ENCODE measurements around the gene PUM1. TPM values are rescaled to one million over a fixed set of nuclear protein-coding genes. Genes with fewer than 3 reads are reported as not detected.

Gene PUM1
- total and polyA plus RNA-seq, 4 donors = 24.7 to 125 (median 66.9) TPM

- Histone ChIP-seq H3K36me3 (ENCODE audit: control insufficient read depth in 4 of 4, insufficient read depth in 4 of 4, low read length in 4 of 4) (no peaks in the 10 kb centered on the region), H3K4me3 (no peak overlapping the region), H3K9me3 (ENCODE audit: control insufficient read depth in 4 of 4, insufficient read depth in 3 of 4, low read length in 3 of 4) (no peaks in the 10 kb centered on the region), H3K27me3 (ENCODE audit: control insufficient read depth in 3 of 3, insufficient read depth in 3 of 3, low read length in 2 of 3) (no peaks in the 10 kb centered on the region), H3K4me1 (ENCODE audit: control insufficient read depth in 5 of 5, insufficient read depth in 5 of 5, low read length in 5 of 5) (peaks cover 0 to 11% (median 7%) of the 10 kb centered on the region in 5 donors), H3K9ac (ENCODE audit: insufficient read depth in 1 of 2, low read length in 2 of 2) (no peak overlapping the region), H3K27ac (ENCODE audit: low read depth in 1 of 2, low read length in 1 of 2) (no peak overlapping the region)
- TF ChIP-seq CTCF (IDR thresholded peaks at IDR 0.05; ENCODE audit: control extremely low read depth, extremely low read depth) = no peak
- DNase-seq = no peak
- 84 to 94% methylated on average over 6 of the region's 6 CpGs for WGBS, 2 donors
- no peak for ATAC-seq (ENCODE audit: insufficient read depth, low FRiP score)
These were observed 153.3 kb downstream of the PUM1 start for GRCh38 chr1:30912224-30912623.

DNA sequence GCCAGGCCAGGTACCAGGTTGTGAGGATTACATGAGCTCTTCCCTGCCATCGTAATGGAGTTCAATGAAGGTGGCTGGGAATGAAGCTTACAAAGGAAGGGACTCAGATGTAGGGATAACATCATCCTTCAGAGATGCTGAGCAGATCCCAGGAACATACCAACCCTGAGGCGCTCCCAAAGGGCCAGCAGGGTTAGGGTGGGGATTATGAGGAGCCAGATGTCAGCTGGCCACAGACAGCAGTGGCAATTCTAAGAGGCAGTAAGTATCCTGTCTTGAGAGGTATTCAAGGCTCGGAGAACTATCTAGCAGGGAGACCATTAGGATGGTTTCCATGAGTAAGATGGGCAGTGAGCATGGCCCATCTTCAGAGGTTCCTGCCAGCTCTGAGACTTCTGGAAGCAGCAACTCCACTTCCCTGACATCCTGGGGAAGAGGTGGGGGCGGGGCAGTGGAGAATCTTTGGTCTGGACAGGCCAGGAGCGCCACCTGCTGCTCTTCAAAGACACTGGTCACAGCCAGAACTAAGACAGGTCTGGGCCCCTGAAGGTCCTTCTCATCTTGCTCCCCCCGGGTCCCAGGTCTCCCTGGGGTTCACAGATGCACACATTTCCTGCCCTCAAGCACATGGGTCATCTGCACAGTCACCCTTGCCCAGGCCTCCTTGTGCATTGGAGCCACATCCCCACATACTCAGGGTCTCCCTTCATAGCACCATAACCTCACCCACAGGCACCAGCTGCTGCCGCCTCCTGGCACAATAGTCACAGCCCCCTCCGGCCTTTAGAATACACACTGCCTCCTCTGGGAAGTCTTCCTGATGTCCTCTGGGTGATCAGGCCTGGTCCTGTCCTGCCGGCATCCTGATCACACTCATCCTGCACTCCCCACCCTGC lies 154.2 kb downstream of the PUM1 start:
- H3K36me3 ChIP-seq (ENCODE audit: control insufficient read depth in 4 of 4, insufficient read depth in 4 of 4, low read length in 4 of 4) = no peaks in the 10 kb centered on the region
- H3K9ac ChIP-seq (ENCODE audit: insufficient read depth in 1 of 2, low read length in 2 of 2) = no peak overlapping the region
- TF ChIP-seq CTCF (IDR thresholded peaks at IDR 0.05; ENCODE audit: control extremely low read depth, extremely low read depth) = peak; percentile 88
- H3K27ac ChIP-seq (ENCODE audit: low read depth in 1 of 2, low read length in 1 of 2) = no peak overlapping the region
- no peak overlapping the region for H3K4me3 ChIP-seq
- no peaks in the 10 kb centered on the region for H3K9me3 ChIP-seq (ENCODE audit: control insufficient read depth in 4 of 4, insufficient read depth in 3 of 4, low read length in 3 of 4)
- peak; percentile 90 to 92 (median 90) for DNase-seq
- WGBS, 2 donors = 41 to 50% methylated on average over 9 of the region's 9 CpGs
- peak; percentile 58 for ATAC-seq (ENCODE audit: insufficient read depth, low FRiP score)
- peaks cover 0 to 19% (median 12%) of the 10 kb centered on the region in 5 donors for H3K4me1 ChIP-seq (ENCODE audit: control insufficient read depth in 5 of 5, insufficient read depth in 5 of 5, low read length in 5 of 5)
- H3K27me3 ChIP-seq (ENCODE audit: control insufficient read depth in 3 of 3, insufficient read depth in 3 of 3, low read length in 2 of 3) = no peaks in the 10 kb centered on the region

GRCh38 chr1:30909365-30910068 lies 156.0 kb downstream of the PUM1 start:
- no peak for DNase-seq
- peak overlapping the region in 1 of 2 donors; percentile 51 for H3K9ac ChIP-seq (ENCODE audit: insufficient read depth in 1 of 2, low read length in 2 of 2)
- peaks cover 0 to 20% (median 12%) of the 10 kb centered on the region in 5 donors for H3K4me1 ChIP-seq (ENCODE audit: control insufficient read depth in 5 of 5, insufficient read depth in 5 of 5, low read length in 5 of 5)
- peak overlapping the region in 1 of 2 donors; percentile 51 for H3K27ac ChIP-seq (ENCODE audit: low read depth in 1 of 2, low read length in 1 of 2)
- H3K4me3 ChIP-seq = no peak overlapping the region
- no peaks in the 10 kb centered on the region for H3K9me3 ChIP-seq (ENCODE audit: control insufficient read depth in 4 of 4, insufficient read depth in 3 of 4, low read length in 3 of 4)
- H3K36me3 ChIP-seq (ENCODE audit: control insufficient read depth in 4 of 4, insufficient read depth in 4 of 4, low read length in 4 of 4) = no peaks in the 10 kb centered on the region
- no peaks in the 10 kb centered on the region for H3K27me3 ChIP-seq (ENCODE audit: control insufficient read depth in 3 of 3, insufficient read depth in 3 of 3, low read length in 2 of 3)
- no peak for TF ChIP-seq CTCF (IDR thresholded peaks at IDR 0.05; ENCODE audit: control extremely low read depth, extremely low read depth)
- ATAC-seq (ENCODE audit: insufficient read depth, low FRiP score) = no peak
- WGBS, 2 donors = 54 to 79% methylated on average over 14 of the region's 14 CpGs

Data from lung (tissue), 12 donors.